GM23338 (cell line): ENCODE measurements around the gene PHC1. TPM values are rescaled to one million over a fixed set of nuclear protein-coding genes. Genes with fewer than 3 reads are reported as not detected.

Experiments
- ATAC-seq: fragments of 200-7000 bp; cut with Tn5 transposase; 3 replicates; pipeline ENCODE4 v1.9.1; 2020
- DNase-seq: peaks from one replicate; pipeline ENCODE4 v3.0.0-alpha.2; 2015; ENCODE audit warnings: low spot score
- H2AFZ ChIP-seq: fragments of 200-600 bp; sonication (generic); 2 replicates; pipeline ENCODE4 v1.8.0; 2016; ENCODE audit warnings: antibody characterized with exemption, mild to moderate bottlenecking, moderate library complexity
- H3F3A ChIP-seq: fragments of 200-600 bp; sonication (generic); replicated peaks from 2 replicates; pipeline ENCODE4 v1.8.0; 2017; ENCODE audit warnings: antibody characterized with exemption, mixed run types, low read depth
- H3K27ac ChIP-seq: fragments of 200-600 bp; sonication (generic); 2 replicates; pipeline ENCODE4 v1.6.1; 2016; ENCODE audit warnings: low read depth
- H3K27me3 ChIP-seq: fragments of 200-600 bp; sonication (generic); 2 replicates; pipeline ENCODE4 v1.8.0; 2016; ENCODE audit warnings: mild to moderate bottlenecking, mixed run types, moderate library complexity; ENCODE audit not compliant: insufficient read depth
- H3K36me3 ChIP-seq: fragments of 200-600 bp; sonication (generic); 2 replicates; pipeline ENCODE4 v1.8.0; 2016; ENCODE audit warnings: mild to moderate bottlenecking; ENCODE audit not compliant: insufficient read depth
- H3K4me1 ChIP-seq: fragments of 200-600 bp; sonication (generic); 2 replicates; pipeline ENCODE4 v1.8.0; 2016; ENCODE audit warnings: mild to moderate bottlenecking, moderate library complexity; ENCODE audit not compliant: insufficient read depth
- H3K4me2 ChIP-seq: fragments of 200-600 bp; sonication (generic); 2 replicates; pipeline ENCODE4 v1.7.1; 2017; ENCODE audit warnings: mixed run types
- H3K4me3 ChIP-seq: fragments of 200-600 bp; sonication (generic); 2 replicates; pipeline ENCODE4 v1.6.1; 2016; ENCODE audit warnings: mixed run types
- H3K79me2 ChIP-seq: fragments of 200-600 bp; sonication (generic); replicated peaks from 2 replicates; pipeline ENCODE4 v1.8.0; 2017; ENCODE audit warnings: mild to moderate bottlenecking; ENCODE audit not compliant: insufficient read depth
- H3K9me2 ChIP-seq: fragments of 200-600 bp; sonication (generic); 2 replicates; pipeline ENCODE4 v1.8.0; 2017; ENCODE audit not compliant: insufficient read depth
- H4K20me1 ChIP-seq: fragments of 200-600 bp; sonication (generic); replicated peaks from 2 replicates; pipeline ENCODE4 v1.8.0; 2017; ENCODE audit warnings: mild to moderate bottlenecking; ENCODE audit not compliant: insufficient read depth
- H3K27ac Mint-ChIP-seq: 2 replicates; pipeline ENCODE4 v1.8.0; 2020; ENCODE audit warnings: inconsistent platforms, mild to moderate bottlenecking, moderate library complexity, mixed read lengths
- H3K27me3 Mint-ChIP-seq: 3 replicates; pipeline ENCODE4 v1.8.0; 2022; ENCODE audit warnings: low read depth, mild to moderate bottlenecking, moderate library complexity, mixed read lengths, inconsistent platforms; ENCODE audit not compliant: insufficient read depth, poor library complexity
- H3K36me3 Mint-ChIP-seq: 3 replicates; pipeline ENCODE4 v1.8.0; 2021; ENCODE audit warnings: low read depth, mild to moderate bottlenecking, inconsistent platforms, moderate library complexity, mixed read lengths
- H3K4me1 Mint-ChIP-seq: 3 replicates; pipeline ENCODE4 v1.8.0; 2020; ENCODE audit warnings: mild to moderate bottlenecking, inconsistent platforms, mixed read lengths
- H3K4me3 Mint-ChIP-seq: 3 replicates; pipeline ENCODE4 v1.8.0; 2021; ENCODE audit warnings: moderate library complexity, mild to moderate bottlenecking, inconsistent platforms, mixed read lengths
- H3K9me3 Mint-ChIP-seq: 3 replicates; pipeline ENCODE4 v1.8.0; 2020; ENCODE audit warnings: moderate library complexity, mild to moderate bottlenecking, inconsistent platforms, mixed read lengths
- CREB1 ChIP-seq: fragments of 250-450 bp; sonication (Bioruptor Pico); IDR thresholded peaks from 2 replicates; pipeline ENCODE4 v1.5.0; 2020; ENCODE audit warnings: low read depth, mild to moderate bottlenecking, moderate library complexity
- EZH2 ChIP-seq: fragments of 200-600 bp; sonication (generic); IDR thresholded peaks from one replicate; pipeline ENCODE4 v1.8.0; 2017; ENCODE audit warnings: antibody characterized with exemption, mild to moderate bottlenecking, low read depth; ENCODE audit not compliant: unreplicated experiment
- EZH2phosphoT487 ChIP-seq: fragments of 200-600 bp; sonication (generic); IDR thresholded peaks from one replicate; pipeline ENCODE4 v1.8.1; 2018; ENCODE audit warnings: antibody characterized with exemption; ENCODE audit not compliant: unreplicated experiment
- JUNB ChIP-seq: IDR thresholded peaks from one replicate; pipeline ENCODE4 v1.6.1; 2016; ENCODE audit warnings: antibody characterized with exemption; ENCODE audit not compliant: unreplicated experiment
- NANOG ChIP-seq: IDR thresholded peaks from 2 replicates; pipeline ENCODE4 v1.6.1; 2016; ENCODE audit warnings: antibody characterized with exemption, borderline replicate concordance
- POLR2AphosphoS5 ChIP-seq: IDR thresholded peaks from 2 replicates; pipeline ENCODE4 v1.6.1; 2016; ENCODE audit warnings: antibody characterized with exemption, low read depth
- STAT1 ChIP-seq: IDR thresholded peaks from one replicate; pipeline ENCODE4 v1.6.1; 2016; ENCODE audit warnings: antibody characterized with exemption; ENCODE audit not compliant: unreplicated experiment
- ZNF114 ChIP-seq: fragments of 250-450 bp; sonication (Bioruptor Pico); IDR thresholded peaks from 2 replicates; pipeline ENCODE4 v1.5.0; 2020; ENCODE audit warnings: mild to moderate bottlenecking, moderate library complexity
- ZNF331 ChIP-seq: fragments of 250-450 bp; sonication (Bioruptor Pico); IDR thresholded peaks from 2 replicates; pipeline ENCODE4 v1.5.0; 2020; ENCODE audit warnings: low read depth, mild to moderate bottlenecking, moderate library complexity
- polyA plus RNA-seq: library from polyadenylated mRNA; unstranded; fragments of >200 nt; fragmentation: Nextera tagmentation; extraction: Ambion mirVana; gene quantifications from 2 replicates; pipeline ENCODE4 v1.2.1, GENCODE V29; 2016
- total RNA-seq: library from RNA; depleted of rRNA; stranded (reverse); fragments of >200 nt; shearing (Covaris generic); gene quantifications from 2 replicates; pipeline ENCODE4 v1.2.3, GENCODE V29; 2014
- TF ChIP-seq, protein P1 (sequence below): IDR thresholded peaks from one replicate; pipeline ENCODE4 v1.6.1; 2018; ENCODE audit warnings: antibody characterized with exemption; ENCODE audit not compliant: unreplicated experiment
- TF ChIP-seq, protein P2 (sequence below): IDR thresholded peaks from 2 replicates; pipeline ENCODE4 v1.6.1; 2016; ENCODE audit warnings: antibody characterized with exemption
- TF ChIP-seq, protein P3 (sequence below): fragments of 250-450 bp; sonication (Bioruptor Pico); IDR thresholded peaks from 2 replicates; pipeline ENCODE4 v1.5.0; 2020; ENCODE audit warnings: mild to moderate bottlenecking, moderate library complexity
- TF ChIP-seq, protein P4 (sequence below), 2 experiments: fragments of 200-600 bp in 1 of 2; sonication (generic) in 1 of 2; conservative IDR thresholded peaks; 2 replicates each; pipeline versions ENCODE4 v1.5.1 to v1.6.1; 2016 to 2017; ENCODE audit warnings: antibody characterized with exemption in 2 of 2, low read depth in 2 of 2, mild to moderate bottlenecking in 2 of 2, moderate library complexity in 1 of 2

Gene PHC1
- total and polyA plus RNA-seq, 2 experiments from 2014 or later, result 303 to 1,069 TPM

DNA sequence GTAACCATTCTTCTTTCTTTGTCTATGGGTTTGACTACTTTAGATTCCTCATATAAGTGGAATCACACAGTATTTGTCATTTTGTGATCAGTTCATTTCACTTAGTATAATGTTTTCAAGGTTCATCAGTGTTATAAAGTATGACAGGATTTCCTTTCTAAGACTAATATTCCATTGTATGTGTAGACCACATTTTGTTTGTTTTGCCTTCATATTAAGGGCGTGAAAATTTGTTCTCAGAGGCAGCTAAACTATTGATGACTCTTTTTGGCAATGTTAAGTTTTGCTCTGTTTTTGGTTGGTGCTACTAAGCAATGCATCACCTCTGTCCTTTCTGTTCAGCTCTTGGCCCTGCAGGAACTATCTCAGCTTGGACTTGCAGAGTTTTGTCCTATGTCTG is 73.4 kb downstream of the PHC1 start:
- Histone ChIP-seq H3K4me3 (no peak overlapping the region), H3K9me2 (no peaks in the 10 kb centered on the region), H3K4me1 (no peaks in the 10 kb centered on the region), H3K27me3 (no peaks in the 10 kb centered on the region), H3F3A (no peaks in the 10 kb centered on the region), H3K27ac (no peak overlapping the region), H3K4me2 (no peak overlapping the region), H3K79me2 (no peaks in the 10 kb centered on the region), H4K20me1 (no peaks in the 10 kb centered on the region), H3K36me3 (no peaks in the 10 kb centered on the region), H2AFZ (no peak overlapping the region)
- no peaks in the 10 kb centered on the region for H3K36me3 Mint-ChIP-seq
- no peak overlapping the region for H3K27ac Mint-ChIP-seq
- no peaks in the 10 kb centered on the region for H3K9me3 Mint-ChIP-seq
- H3K4me1 Mint-ChIP-seq, result no peaks in the 10 kb centered on the region
- no peaks in the 10 kb centered on the region for H3K27me3 Mint-ChIP-seq
- DNase-seq (no peak), ATAC-seq (no peak)
- TF ChIP-seq STAT1 (no peak), NANOG (no peak), CREB1 (CRISPR knock-in tag) (no peak), EZH2phosphoT487 (no peak), JUNB (no peak), EZH2 (no peak), ZNF114 (CRISPR knock-in tag) (no peak), POLR2AphosphoS5 (no peak), ZNF331 (CRISPR knock-in tag) (no peak)
- TF ChIP-seq, protein P1, sequence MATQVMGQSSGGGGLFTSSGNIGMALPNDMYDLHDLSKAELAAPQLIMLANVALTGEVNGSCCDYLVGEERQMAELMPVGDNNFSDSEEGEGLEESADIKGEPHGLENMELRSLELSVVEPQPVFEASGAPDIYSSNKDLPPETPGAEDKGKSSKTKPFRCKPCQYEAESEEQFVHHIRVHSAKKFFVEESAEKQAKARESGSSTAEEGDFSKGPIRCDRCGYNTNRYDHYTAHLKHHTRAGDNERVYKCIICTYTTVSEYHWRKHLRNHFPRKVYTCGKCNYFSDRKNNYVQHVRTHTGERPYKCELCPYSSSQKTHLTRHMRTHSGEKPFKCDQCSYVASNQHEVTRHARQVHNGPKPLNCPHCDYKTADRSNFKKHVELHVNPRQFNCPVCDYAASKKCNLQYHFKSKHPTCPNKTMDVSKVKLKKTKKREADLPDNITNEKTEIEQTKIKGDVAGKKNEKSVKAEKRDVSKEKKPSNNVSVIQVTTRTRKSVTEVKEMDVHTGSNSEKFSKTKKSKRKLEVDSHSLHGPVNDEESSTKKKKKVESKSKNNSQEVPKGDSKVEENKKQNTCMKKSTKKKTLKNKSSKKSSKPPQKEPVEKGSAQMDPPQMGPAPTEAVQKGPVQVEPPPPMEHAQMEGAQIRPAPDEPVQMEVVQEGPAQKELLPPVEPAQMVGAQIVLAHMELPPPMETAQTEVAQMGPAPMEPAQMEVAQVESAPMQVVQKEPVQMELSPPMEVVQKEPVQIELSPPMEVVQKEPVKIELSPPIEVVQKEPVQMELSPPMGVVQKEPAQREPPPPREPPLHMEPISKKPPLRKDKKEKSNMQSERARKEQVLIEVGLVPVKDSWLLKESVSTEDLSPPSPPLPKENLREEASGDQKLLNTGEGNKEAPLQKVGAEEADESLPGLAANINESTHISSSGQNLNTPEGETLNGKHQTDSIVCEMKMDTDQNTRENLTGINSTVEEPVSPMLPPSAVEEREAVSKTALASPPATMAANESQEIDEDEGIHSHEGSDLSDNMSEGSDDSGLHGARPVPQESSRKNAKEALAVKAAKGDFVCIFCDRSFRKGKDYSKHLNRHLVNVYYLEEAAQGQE, result no peak
- TF ChIP-seq, protein P2, sequence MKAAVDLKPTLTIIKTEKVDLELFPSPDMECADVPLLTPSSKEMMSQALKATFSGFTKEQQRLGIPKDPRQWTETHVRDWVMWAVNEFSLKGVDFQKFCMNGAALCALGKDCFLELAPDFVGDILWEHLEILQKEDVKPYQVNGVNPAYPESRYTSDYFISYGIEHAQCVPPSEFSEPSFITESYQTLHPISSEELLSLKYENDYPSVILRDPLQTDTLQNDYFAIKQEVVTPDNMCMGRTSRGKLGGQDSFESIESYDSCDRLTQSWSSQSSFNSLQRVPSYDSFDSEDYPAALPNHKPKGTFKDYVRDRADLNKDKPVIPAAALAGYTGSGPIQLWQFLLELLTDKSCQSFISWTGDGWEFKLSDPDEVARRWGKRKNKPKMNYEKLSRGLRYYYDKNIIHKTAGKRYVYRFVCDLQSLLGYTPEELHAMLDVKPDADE, result no peak
- TF ChIP-seq, protein P3, sequence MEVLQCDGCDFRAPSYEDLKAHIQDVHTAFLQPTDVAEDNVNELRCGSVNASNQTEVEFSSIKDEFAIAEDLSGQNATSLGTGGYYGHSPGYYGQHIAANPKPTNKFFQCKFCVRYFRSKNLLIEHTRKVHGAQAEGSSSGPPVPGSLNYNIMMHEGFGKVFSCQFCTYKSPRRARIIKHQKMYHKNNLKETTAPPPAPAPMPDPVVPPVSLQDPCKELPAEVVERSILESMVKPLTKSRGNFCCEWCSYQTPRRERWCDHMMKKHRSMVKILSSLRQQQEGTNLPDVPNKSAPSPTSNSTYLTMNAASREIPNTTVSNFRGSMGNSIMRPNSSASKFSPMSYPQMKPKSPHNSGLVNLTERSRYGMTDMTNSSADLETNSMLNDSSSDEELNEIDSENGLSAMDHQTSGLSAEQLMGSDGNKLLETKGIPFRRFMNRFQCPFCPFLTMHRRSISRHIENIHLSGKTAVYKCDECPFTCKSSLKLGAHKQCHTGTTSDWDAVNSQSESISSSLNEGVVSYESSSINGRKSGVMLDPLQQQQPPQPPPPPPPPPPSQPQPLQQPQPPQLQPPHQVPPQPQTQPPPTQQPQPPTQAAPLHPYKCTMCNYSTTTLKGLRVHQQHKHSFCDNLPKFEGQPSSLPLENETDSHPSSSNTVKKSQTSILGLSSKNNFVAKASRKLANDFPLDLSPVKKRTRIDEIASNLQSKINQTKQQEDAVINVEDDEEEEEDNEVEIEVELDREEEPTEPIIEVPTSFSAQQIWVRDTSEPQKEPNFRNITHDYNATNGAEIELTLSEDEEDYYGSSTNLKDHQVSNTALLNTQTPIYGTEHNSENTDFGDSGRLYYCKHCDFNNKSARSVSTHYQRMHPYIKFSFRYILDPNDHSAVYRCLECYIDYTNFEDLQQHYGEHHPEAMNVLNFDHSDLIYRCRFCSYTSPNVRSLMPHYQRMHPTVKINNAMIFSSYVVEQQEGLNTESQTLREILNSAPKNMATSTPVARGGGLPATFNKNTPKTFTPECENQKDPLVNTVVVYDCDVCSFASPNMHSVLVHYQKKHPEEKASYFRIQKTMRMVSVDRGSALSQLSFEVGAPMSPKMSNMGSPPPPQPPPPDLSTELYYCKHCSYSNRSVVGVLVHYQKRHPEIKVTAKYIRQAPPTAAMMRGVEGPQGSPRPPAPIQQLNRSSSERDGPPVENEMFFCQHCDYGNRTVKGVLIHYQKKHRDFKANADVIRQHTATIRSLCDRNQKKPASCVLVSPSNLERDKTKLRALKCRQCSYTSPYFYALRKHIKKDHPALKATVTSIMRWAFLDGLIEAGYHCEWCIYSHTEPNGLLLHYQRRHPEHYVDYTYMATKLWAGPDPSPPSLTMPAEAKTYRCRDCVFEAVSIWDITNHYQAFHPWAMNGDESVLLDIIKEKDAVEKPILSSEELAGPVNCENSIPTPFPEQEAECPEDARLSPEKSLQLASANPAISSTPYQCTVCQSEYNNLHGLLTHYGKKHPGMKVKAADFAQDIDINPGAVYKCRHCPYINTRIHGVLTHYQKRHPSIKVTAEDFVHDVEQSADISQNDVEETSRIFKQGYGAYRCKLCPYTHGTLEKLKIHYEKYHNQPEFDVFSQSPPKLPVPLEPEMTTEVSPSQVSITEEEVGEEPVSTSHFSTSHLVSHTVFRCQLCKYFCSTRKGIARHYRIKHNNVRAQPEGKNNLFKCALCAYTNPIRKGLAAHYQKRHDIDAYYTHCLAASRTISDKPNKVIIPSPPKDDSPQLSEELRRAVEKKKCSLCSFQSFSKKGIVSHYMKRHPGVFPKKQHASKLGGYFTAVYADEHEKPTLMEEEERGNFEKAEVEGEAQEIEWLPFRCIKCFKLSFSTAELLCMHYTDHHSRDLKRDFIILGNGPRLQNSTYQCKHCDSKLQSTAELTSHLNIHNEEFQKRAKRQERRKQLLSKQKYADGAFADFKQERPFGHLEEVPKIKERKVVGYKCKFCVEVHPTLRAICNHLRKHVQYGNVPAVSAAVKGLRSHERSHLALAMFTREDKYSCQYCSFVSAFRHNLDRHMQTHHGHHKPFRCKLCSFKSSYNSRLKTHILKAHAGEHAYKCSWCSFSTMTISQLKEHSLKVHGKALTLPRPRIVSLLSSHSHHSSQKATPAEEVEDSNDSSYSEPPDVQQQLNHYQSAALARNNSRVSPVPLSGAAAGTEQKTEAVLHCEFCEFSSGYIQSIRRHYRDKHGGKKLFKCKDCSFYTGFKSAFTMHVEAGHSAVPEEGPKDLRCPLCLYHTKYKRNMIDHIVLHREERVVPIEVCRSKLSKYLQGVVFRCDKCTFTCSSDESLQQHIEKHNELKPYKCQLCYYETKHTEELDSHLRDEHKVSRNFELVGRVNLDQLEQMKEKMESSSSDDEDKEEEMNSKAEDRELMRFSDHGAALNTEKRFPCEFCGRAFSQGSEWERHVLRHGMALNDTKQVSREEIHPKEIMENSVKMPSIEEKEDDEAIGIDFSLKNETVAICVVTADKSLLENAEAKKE (CRISPR knock-in tag), result no peak
- TF ChIP-seq, protein P4, sequence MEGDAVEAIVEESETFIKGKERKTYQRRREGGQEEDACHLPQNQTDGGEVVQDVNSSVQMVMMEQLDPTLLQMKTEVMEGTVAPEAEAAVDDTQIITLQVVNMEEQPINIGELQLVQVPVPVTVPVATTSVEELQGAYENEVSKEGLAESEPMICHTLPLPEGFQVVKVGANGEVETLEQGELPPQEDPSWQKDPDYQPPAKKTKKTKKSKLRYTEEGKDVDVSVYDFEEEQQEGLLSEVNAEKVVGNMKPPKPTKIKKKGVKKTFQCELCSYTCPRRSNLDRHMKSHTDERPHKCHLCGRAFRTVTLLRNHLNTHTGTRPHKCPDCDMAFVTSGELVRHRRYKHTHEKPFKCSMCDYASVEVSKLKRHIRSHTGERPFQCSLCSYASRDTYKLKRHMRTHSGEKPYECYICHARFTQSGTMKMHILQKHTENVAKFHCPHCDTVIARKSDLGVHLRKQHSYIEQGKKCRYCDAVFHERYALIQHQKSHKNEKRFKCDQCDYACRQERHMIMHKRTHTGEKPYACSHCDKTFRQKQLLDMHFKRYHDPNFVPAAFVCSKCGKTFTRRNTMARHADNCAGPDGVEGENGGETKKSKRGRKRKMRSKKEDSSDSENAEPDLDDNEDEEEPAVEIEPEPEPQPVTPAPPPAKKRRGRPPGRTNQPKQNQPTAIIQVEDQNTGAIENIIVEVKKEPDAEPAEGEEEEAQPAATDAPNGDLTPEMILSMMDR (conservative IDR thresholded peaks at IDR 0.05; ENCODE audit: low read depth in 2 of 2), result no peak
- H3K4me3 Mint-ChIP-seq, result no peak overlapping the region
